Measurements from ENCODE around the gene HLA-DQB2.

Gene HLA-DQB2

GRCh38 chr6:32775071-32775470 lies 11.7 kb upstream of the HLA-DQB2 start:
- Histone ChIP-seq H3K9me2 (replicated peaks; ENCODE audit: low read depth, low read length) (no peaks in the 10 kb centered on the region), H3K9me3 (ENCODE audit: insufficient read depth, low read depth, low read length) (no peaks in the 10 kb centered on the region), H3K4me2 (ENCODE audit: low read depth, low read length, poor library complexity, severe bottlenecking) (no peak overlapping the region), H3F3A (ENCODE audit: low read depth) (no peaks in the 10 kb centered on the region), H3K36me3 (ENCODE audit: insufficient read depth, low read length) (no peaks in the 10 kb centered on the region), H2AFZ (ENCODE audit: low read length) (no peak overlapping the region), H3K27me3 (ENCODE audit: insufficient read depth, low read length, poor library complexity, severe bottlenecking) (peaks cover 24% of the 10 kb centered on the region), H3K79me2 (ENCODE audit: insufficient read depth, low read length) (no peaks in the 10 kb centered on the region), H3K9ac (ENCODE audit: low read depth, low read length, poor library complexity, severe bottlenecking) (no peak overlapping the region), H3K4me3 (ENCODE audit: low read length, poor library complexity, severe bottlenecking) (no peak overlapping the region), H4K20me1 (ENCODE audit: insufficient read depth, low read length, poor library complexity, severe bottlenecking) (no peaks in the 10 kb centered on the region), H3K4me1 (ENCODE audit: insufficient read depth, low read length, poor library complexity, severe bottlenecking) (peaks cover 9% of the 10 kb centered on the region)
- TF ChIP-seq CTCF (conservative IDR thresholded peaks at IDR 0.05; ENCODE audit: low read length) (no peak), EZH2phosphoT487 (IDR thresholded peaks at IDR 0.05; ENCODE audit: borderline replicate concordance) (no peak)

GRCh38 chr6:32774426-32774825 lies 11.1 kb upstream of the HLA-DQB2 start:
- Histone ChIP-seq H3K4me1 (ENCODE audit: insufficient read depth, low read length, poor library complexity, severe bottlenecking) (peaks cover 9% of the 10 kb centered on the region), H3K9ac (ENCODE audit: low read depth, low read length, poor library complexity, severe bottlenecking) (no peak overlapping the region), H3K9me3 (ENCODE audit: insufficient read depth, low read depth, low read length) (no peaks in the 10 kb centered on the region), H2AFZ (ENCODE audit: low read length) (no peak overlapping the region), H3K79me2 (ENCODE audit: insufficient read depth, low read length) (no peaks in the 10 kb centered on the region), H3K36me3 (ENCODE audit: insufficient read depth, low read length) (no peaks in the 10 kb centered on the region), H3K9me2 (replicated peaks; ENCODE audit: low read depth, low read length) (no peaks in the 10 kb centered on the region), H3K4me3 (ENCODE audit: low read length, poor library complexity, severe bottlenecking) (no peak overlapping the region), H3K27me3 (ENCODE audit: insufficient read depth, low read length, poor library complexity, severe bottlenecking) (peaks cover 26% of the 10 kb centered on the region), H4K20me1 (ENCODE audit: insufficient read depth, low read length, poor library complexity, severe bottlenecking) (no peaks in the 10 kb centered on the region), H3K4me2 (ENCODE audit: low read depth, low read length, poor library complexity, severe bottlenecking) (no peak overlapping the region), H3F3A (ENCODE audit: low read depth) (no peaks in the 10 kb centered on the region)
- TF ChIP-seq CTCF (conservative IDR thresholded peaks at IDR 0.05; ENCODE audit: low read length) (no peak), EZH2phosphoT487 (IDR thresholded peaks at IDR 0.05; ENCODE audit: borderline replicate concordance) (no peak)

- Histone ChIP-seq H4K20me1 (ENCODE audit: insufficient read depth, low read length, poor library complexity, severe bottlenecking) (no peaks in the 10 kb centered on the region), H2AFZ (ENCODE audit: low read length) (no peak overlapping the region), H3K79me2 (ENCODE audit: insufficient read depth, low read length) (no peaks in the 10 kb centered on the region), H3K27me3 (ENCODE audit: insufficient read depth, low read length, poor library complexity, severe bottlenecking) (peaks cover 33% of the 10 kb centered on the region), H3F3A (ENCODE audit: low read depth) (no peaks in the 10 kb centered on the region), H3K4me3 (ENCODE audit: low read length, poor library complexity, severe bottlenecking) (no peak overlapping the region), H3K4me1 (ENCODE audit: insufficient read depth, low read length, poor library complexity, severe bottlenecking) (peaks cover 9% of the 10 kb centered on the region), H3K9me3 (ENCODE audit: insufficient read depth, low read depth, low read length) (no peaks in the 10 kb centered on the region), H3K4me2 (ENCODE audit: low read depth, low read length, poor library complexity, severe bottlenecking) (peak overlapping the region; percentile 22), H3K9ac (ENCODE audit: low read depth, low read length, poor library complexity, severe bottlenecking) (no peak overlapping the region), H3K9me2 (replicated peaks; ENCODE audit: low read depth, low read length) (no peaks in the 10 kb centered on the region), H3K36me3 (ENCODE audit: insufficient read depth, low read length) (no peaks in the 10 kb centered on the region)
- TF ChIP-seq EZH2phosphoT487 (IDR thresholded peaks at IDR 0.05; ENCODE audit: borderline replicate concordance): no peak
- TF ChIP-seq CTCF (conservative IDR thresholded peaks at IDR 0.05; ENCODE audit: low read length): no peak
These were observed 9.3 kb upstream of the HLA-DQB2 start for GRCh38 chr6:32772656-32773055.
